A673 (cell line): Measurements from ENCODE around the gene SELENOK. TPM values are rescaled to one million over a fixed set of nuclear protein-coding genes. Genes with fewer than 3 reads are reported as not detected.

ENCODE experiments used
- BruUV-seq: library from RNA; stranded (reverse); fragments of 400-500 nt; replicated peaks from 2 replicates; lab custom pipeline; 2021; lab: Mats Ljungman, UMichigan
- CTCF ChIA-PET: fragments of 300-600 bp; sonication (Branson Sonifier 250); formaldehyde crosslinking; loops from one replicate; lab custom pipeline; 2022; ENCODE audit warnings: antibody characterized with exemption; lab: Charles Lee
- POLR2A ChIA-PET: fragments of 300-600 bp; sonication (Branson Sonifier 250); formaldehyde crosslinking; loops from one replicate; lab custom pipeline; 2022; ENCODE audit warnings: antibody characterized with exemption; ENCODE audit not compliant: low non-redundant PET; lab: Charles Lee
- DNase-seq: peaks from one replicate; pipeline ENCODE4 v3.0.0-alpha.2; 2015; ENCODE audit warnings: low spot score
- H3K27ac ChIP-seq: fragments of 200-600 bp; sonication (generic); 2 replicates; pipeline ENCODE4 v1.5.1; 2016; ENCODE audit warnings: mixed run types, low read depth, mild to moderate bottlenecking, mixed read lengths, antibody characterized with exemption, low read length; ENCODE audit not compliant: poor library complexity, severe bottlenecking
- H3K27me3 ChIP-seq: fragments of 200-600 bp; sonication (generic); replicated peaks from 2 replicates; pipeline ENCODE4 v1.6.1; 2017; ENCODE audit warnings: mixed run types, low read depth, mild to moderate bottlenecking, mixed read lengths, antibody characterized with exemption, low read length; ENCODE audit not compliant: insufficient read depth, poor library complexity
- H3K36me3 ChIP-seq: fragments of 200-600 bp; sonication (generic); 2 replicates; pipeline ENCODE4 v1.6.1; 2016; ENCODE audit warnings: mixed run types, mild to moderate bottlenecking, mixed read lengths, antibody characterized with exemption, low read length; ENCODE audit not compliant: insufficient read depth, poor library complexity, severe bottlenecking
- H3K4me1 ChIP-seq: fragments of 200-600 bp; sonication (generic); 2 replicates; pipeline ENCODE4 v1.6.1; 2017; ENCODE audit warnings: mixed run types, mild to moderate bottlenecking, mixed read lengths, antibody characterized with exemption, low read length; ENCODE audit not compliant: insufficient read depth, poor library complexity, severe bottlenecking
- H3K4me3 ChIP-seq: fragments of 200-600 bp; sonication (generic); 2 replicates; pipeline ENCODE4 v1.5.1; 2016; ENCODE audit warnings: low read depth, mixed run types, mild to moderate bottlenecking, mixed read lengths, low read length; ENCODE audit not compliant: poor library complexity, severe bottlenecking
- H3K9me3 ChIP-seq: fragments of 200-600 bp; sonication (generic); 2 replicates; pipeline ENCODE4 v1.6.1; 2016; ENCODE audit warnings: mixed run types, low read depth, mild to moderate bottlenecking, mixed read lengths, antibody characterized with exemption, low read length; ENCODE audit not compliant: poor library complexity, severe bottlenecking
- EZH2 ChIP-seq: fragments of 200-600 bp; sonication (generic); IDR thresholded peaks from 2 replicates; pipeline ENCODE4 v1.6.1; 2017; ENCODE audit warnings: borderline replicate concordance, low read depth, mild to moderate bottlenecking, mixed read lengths, antibody characterized with exemption, low read length; ENCODE audit not compliant: poor library complexity, severe bottlenecking
- intact Hi-C: fragments of 100-400 bp; cut with micrococcal nuclease; formaldehyde crosslinking; loops from one replicate; pipeline ENCODE4 v1.10.0; 2022; ENCODE audit not compliant: unreplicated experiment
- total RNA-seq: library from RNA; stranded (reverse); gene quantifications from 2 replicates; pipeline ENCODE4 v1.2.3, GENCODE V29; 2021
- TF ChIP-seq, protein P1 (sequence below): fragments of 300-800, 200-600 bp; sonication (generic); conservative IDR thresholded peaks from 2 replicates; pipeline ENCODE4 v1.5.1; 2017; ENCODE audit warnings: low read depth, mild to moderate bottlenecking, antibody characterized with exemption, low read length, moderate library complexity, mixed read lengths

SELENOK gene
- total RNA-seq, 1 experiment from 2014 or later = 19.9 TPM

DNA sequence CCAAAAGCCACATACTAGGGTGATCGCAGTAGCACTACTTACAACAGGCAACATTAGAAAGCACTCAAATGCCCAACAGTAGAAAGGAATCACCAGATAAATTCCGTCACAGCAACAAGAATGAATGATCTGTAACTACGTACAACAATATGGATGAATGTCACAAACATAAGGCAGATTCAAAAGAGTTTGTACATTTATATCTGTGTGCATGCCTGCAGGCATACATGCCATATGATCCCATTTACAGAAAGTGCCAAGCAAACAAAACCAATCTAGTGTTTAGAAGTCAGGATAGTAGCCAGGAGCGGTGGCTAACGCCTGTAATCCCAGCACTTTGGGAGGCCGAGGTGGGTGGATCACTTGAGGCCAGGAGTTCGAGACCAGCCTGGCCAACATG is 41.7 kb downstream of the SELENOK start:
- no TSS peak for BruUV-seq
- Histone ChIP-seq H3K4me3 (no peak overlapping the region), H3K27me3 (peaks cover 31% of the 10 kb centered on the region), H3K36me3 (no peaks in the 10 kb centered on the region), H3K9me3 (no peaks in the 10 kb centered on the region), H3K27ac (no peak overlapping the region), H3K4me1 (no peaks in the 10 kb centered on the region)
- TF ChIP-seq, protein P1, sequence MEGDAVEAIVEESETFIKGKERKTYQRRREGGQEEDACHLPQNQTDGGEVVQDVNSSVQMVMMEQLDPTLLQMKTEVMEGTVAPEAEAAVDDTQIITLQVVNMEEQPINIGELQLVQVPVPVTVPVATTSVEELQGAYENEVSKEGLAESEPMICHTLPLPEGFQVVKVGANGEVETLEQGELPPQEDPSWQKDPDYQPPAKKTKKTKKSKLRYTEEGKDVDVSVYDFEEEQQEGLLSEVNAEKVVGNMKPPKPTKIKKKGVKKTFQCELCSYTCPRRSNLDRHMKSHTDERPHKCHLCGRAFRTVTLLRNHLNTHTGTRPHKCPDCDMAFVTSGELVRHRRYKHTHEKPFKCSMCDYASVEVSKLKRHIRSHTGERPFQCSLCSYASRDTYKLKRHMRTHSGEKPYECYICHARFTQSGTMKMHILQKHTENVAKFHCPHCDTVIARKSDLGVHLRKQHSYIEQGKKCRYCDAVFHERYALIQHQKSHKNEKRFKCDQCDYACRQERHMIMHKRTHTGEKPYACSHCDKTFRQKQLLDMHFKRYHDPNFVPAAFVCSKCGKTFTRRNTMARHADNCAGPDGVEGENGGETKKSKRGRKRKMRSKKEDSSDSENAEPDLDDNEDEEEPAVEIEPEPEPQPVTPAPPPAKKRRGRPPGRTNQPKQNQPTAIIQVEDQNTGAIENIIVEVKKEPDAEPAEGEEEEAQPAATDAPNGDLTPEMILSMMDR = no peak
- TF ChIP-seq EZH2 = no peak
- POLR2A ChIA-PET = no interaction called here
- intact Hi-C loops = no loop called here
- CTCF ChIA-PET = no interaction called here
- DNase-seq = no peak

- no peak overlapping the region for H3K4me3 ChIP-seq
- ChIA-PET CTCF (no interaction called here), POLR2A (no interaction called here)
- peaks cover 33% of the 10 kb centered on the region for H3K27me3 ChIP-seq
- no peaks in the 10 kb centered on the region for H3K4me1 ChIP-seq
- no peak overlapping the region for H3K27ac ChIP-seq
- no TSS peak for BruUV-seq
- intact Hi-C loops = no loop called here
- TF ChIP-seq EZH2 = no peak
- TF ChIP-seq, protein P1 = no peak
- no peak for DNase-seq
- H3K36me3 ChIP-seq = no peaks in the 10 kb centered on the region
- no peaks in the 10 kb centered on the region for H3K9me3 ChIP-seq
Observed at GRCh38 chr3:53846851-53847155, 44.9 kb downstream of the SELENOK start.

- Histone ChIP-seq H3K27me3 (peaks cover 33% of the 10 kb centered on the region), H3K9me3 (no peaks in the 10 kb centered on the region), H3K27ac (no peak within 1 kb of the TSS), H3K4me3 (peak within 1 kb of the TSS; percentile 29), H3K36me3 (no peaks in the 10 kb centered on the region), H3K4me1 (no peaks in the 10 kb centered on the region)
- intact Hi-C loops = no loop called here
- ChIA-PET POLR2A (no interaction called here), CTCF (no interaction called here)
- no TSS peak for BruUV-seq
- TF ChIP-seq, protein P1 = no peak
- TF ChIP-seq EZH2 = peak; percentile 77
- no peak for DNase-seq
Observed at GRCh38 chr3:53846134-53846850, 45.4 kb downstream of the SELENOK start, which contains the start of the genes CHDH and IL17RB. Gene CHDH, minus strand, starts transcription at chr3:53846419. Its CDS starts 22,411 bp downstream, at chr3:53824008. Gene IL17RB, plus strand, starts transcription at chr3:53846568. Its CDS starts 21 bp downstream, at chr3:53846589.
